Transverse colon (tissue), 4 donors: ENCODE measurements around the gene PTPRD.

ENCODE experiments used
- EP300 ChIP-seq: sonication (generic); formaldehyde crosslinking; IDR thresholded peaks from one replicate; pipeline ENCODE4 v1.6.1; 2017; ENCODE audit warnings: antibody characterized with exemption, low read depth
- POLR2A ChIP-seq: fragments of 450-650 bp; IDR thresholded peaks from one replicate; pipeline ENCODE4 v1.6.1; 2016; ENCODE audit warnings: antibody characterized with exemption, mild to moderate bottlenecking, moderate library complexity
- POLR2AphosphoS5 ChIP-seq, 3 donors: sonication (generic); formaldehyde crosslinking; IDR thresholded peaks; one replicate each; pipeline ENCODE4 v1.6.1; 2016; ENCODE audit warnings: antibody characterized with exemption in 3 of 3
- TF ChIP-seq, protein P1 (sequence below), 5 experiments: fragments of 200-600 bp in 3 of 5; fragments of 450-650 bp in 2 of 5; sonication (generic) in 3 of 5; IDR thresholded peaks; 1 replicate in 2 of 5; 2 replicates in 3 of 5; pipeline ENCODE4 v1.5.1; 2016 to 2017; ENCODE audit warnings: antibody characterized with exemption in 5 of 5, inconsistent platforms in 3 of 5, mild to moderate bottlenecking in 2 of 5, moderate library complexity in 1 of 5

DNA sequence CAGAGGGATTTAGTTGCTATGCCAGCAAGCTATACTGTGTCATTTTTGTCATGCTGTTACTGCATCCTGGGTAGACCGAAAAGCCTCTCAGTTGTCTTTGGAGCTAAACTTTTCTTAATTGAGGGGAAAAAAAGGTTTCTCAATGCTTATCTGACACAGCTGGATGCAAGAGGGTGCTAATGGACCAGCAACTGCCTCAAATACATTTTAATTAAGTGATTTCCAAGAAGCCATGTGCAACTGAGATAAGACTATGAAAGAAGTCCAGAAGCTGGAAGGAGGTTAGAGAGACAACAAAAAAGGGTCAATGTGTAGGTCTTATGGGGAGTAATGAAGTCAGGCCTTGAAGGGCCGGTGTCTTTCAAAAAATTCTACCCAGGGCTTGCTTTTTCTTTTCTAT lies 2347.5 kb downstream of the PTPRD start:
- TF ChIP-seq POLR2AphosphoS5 (IDR thresholded peaks at IDR 0.05) (no peak), POLR2A (no peak), EP300 (no peak)
- TF ChIP-seq, protein P1, sequence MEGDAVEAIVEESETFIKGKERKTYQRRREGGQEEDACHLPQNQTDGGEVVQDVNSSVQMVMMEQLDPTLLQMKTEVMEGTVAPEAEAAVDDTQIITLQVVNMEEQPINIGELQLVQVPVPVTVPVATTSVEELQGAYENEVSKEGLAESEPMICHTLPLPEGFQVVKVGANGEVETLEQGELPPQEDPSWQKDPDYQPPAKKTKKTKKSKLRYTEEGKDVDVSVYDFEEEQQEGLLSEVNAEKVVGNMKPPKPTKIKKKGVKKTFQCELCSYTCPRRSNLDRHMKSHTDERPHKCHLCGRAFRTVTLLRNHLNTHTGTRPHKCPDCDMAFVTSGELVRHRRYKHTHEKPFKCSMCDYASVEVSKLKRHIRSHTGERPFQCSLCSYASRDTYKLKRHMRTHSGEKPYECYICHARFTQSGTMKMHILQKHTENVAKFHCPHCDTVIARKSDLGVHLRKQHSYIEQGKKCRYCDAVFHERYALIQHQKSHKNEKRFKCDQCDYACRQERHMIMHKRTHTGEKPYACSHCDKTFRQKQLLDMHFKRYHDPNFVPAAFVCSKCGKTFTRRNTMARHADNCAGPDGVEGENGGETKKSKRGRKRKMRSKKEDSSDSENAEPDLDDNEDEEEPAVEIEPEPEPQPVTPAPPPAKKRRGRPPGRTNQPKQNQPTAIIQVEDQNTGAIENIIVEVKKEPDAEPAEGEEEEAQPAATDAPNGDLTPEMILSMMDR (IDR thresholded peaks at IDR 0.05) = no peak
